HuH-7.5 (cell line): Measurements from ENCODE around the gene PCDH15.

Experiments
- DNase-seq: peaks from one replicate; pipeline ENCODE4 v3.0.0; 2011; ENCODE audit warnings: low spot score

Gene PCDH15

GRCh38 chr10:53846809-53847208 is 954.2 kb downstream of the PCDH15 start:
- no peak for DNase-seq

GRCh38 chr10:53843736-53844362 is 957.2 kb downstream of the PCDH15 start:
- DNase-seq, result no peak

- no peak for DNase-seq
Observed at GRCh38 chr10:53841483-53842145, 959.4 kb downstream of the PCDH15 start.

- no peak for DNase-seq
Observed at GRCh38 chr10:53840653-53841052, 960.4 kb downstream of the PCDH15 start.

GRCh38 chr10:53839440-53840039 is 961.5 kb downstream of the PCDH15 start:
- no peak for DNase-seq

- no peak for DNase-seq
Observed at GRCh38 chr10:53836638-53837037, 964.4 kb downstream of the PCDH15 start.

- DNase-seq, result no peak
Observed at GRCh38 chr10:53833908-53834307, 967.1 kb downstream of the PCDH15 start.

GRCh38 chr10:53827261-53827660 is 973.8 kb downstream of the PCDH15 start:
- DNase-seq, result no peak

- no peak for DNase-seq
Observed at GRCh38 chr10:53808677-53809372, 992.2 kb downstream of the PCDH15 start.

GRCh38 chr10:53786236-53786900 is 1014.7 kb downstream of the PCDH15 start:
- DNase-seq, result no peak

- DNase-seq, result no peak
Observed at GRCh38 chr10:53771701-53772100, 1029.3 kb downstream of the PCDH15 start.

GRCh38 chr10:53770903-53771302 is 1030.1 kb downstream of the PCDH15 start:
- DNase-seq, result no peak

- no peak for DNase-seq
Observed at GRCh38 chr10:53765311-53765710, 1035.7 kb downstream of the PCDH15 start.

GRCh38 chr10:53754596-53755250 is 1046.3 kb downstream of the PCDH15 start:
- DNase-seq, result no peak
